Astrocyte (in vitro differentiated cells and primary cell): ENCODE measurements around the gene PARG. TPM values are rescaled to one million over a fixed set of nuclear protein-coding genes. Genes with fewer than 3 reads are reported as not detected.
A peak's percentile ranks its signal among the peaks of the same experiment; 100 is the strongest.
"Not testable (repeated sequence)": the region's sequence is repeated elsewhere in the genome, so short reads cannot be mapped to it uniquely, and the experiment has no call there.

Experiments
- DNase-seq: peaks from one replicate; pipeline ENCODE4 v3.0.0-alpha.2; 2010; ENCODE audit warnings: low read depth
- FAIRE-seq: peaks from 2 replicates; lab custom pipeline; 2011; peaks lifted over from hg19 to GRCh38; lab: Jason Lieb, UNC
- H2AFZ ChIP-seq: 2 replicates; pipeline ENCODE4 v1.6.0; 2012; ENCODE audit warnings: low read depth, low read length, inconsistent platforms
- H3K27ac ChIP-seq: 2 replicates; pipeline ENCODE4 v1.5.1; 2011; ENCODE audit warnings: low read depth, low read length, inconsistent platforms
- H3K27me3 ChIP-seq: 2 replicates; pipeline ENCODE4 v1.6.0; 2011; ENCODE audit warnings: low read length, inconsistent platforms; ENCODE audit not compliant: insufficient read depth
- H3K36me3 ChIP-seq: 2 replicates; pipeline ENCODE4 v1.5.1; 2011; ENCODE audit warnings: low read length, inconsistent platforms; ENCODE audit not compliant: insufficient read depth
- H3K4me1 ChIP-seq: 2 replicates; pipeline ENCODE4 v1.5.1; 2011; ENCODE audit warnings: low read length, inconsistent platforms; ENCODE audit not compliant: insufficient read depth
- H3K4me2 ChIP-seq: 2 replicates; pipeline ENCODE4 v1.6.0; 2012; ENCODE audit warnings: low read length, inconsistent platforms
- H3K4me3 ChIP-seq: 2 replicates; pipeline ENCODE4 v1.5.1; 2011; ENCODE audit warnings: low read depth, mild to moderate bottlenecking, low read length, inconsistent platforms; ENCODE audit not compliant: insufficient read depth
- H3K79me2 ChIP-seq: 2 replicates; pipeline ENCODE4 v1.6.0; 2012; ENCODE audit warnings: mild to moderate bottlenecking, low read length, inconsistent platforms; ENCODE audit not compliant: insufficient read depth
- H3K9ac ChIP-seq: 2 replicates; pipeline ENCODE4 v1.6.0; 2012; ENCODE audit warnings: mild to moderate bottlenecking, low read length, inconsistent platforms
- H3K9me3 ChIP-seq: 2 replicates; pipeline ENCODE4 v1.5.1; 2012; ENCODE audit warnings: low read depth, mild to moderate bottlenecking, low read length, inconsistent platforms; ENCODE audit not compliant: insufficient read depth
- H4K20me1 ChIP-seq: 2 replicates; pipeline ENCODE4 v1.6.0; 2012; ENCODE audit warnings: low read length, inconsistent platforms; ENCODE audit not compliant: insufficient read depth
- H3K27ac Mint-ChIP-seq: one replicate; pipeline ENCODE4 v1.8.0; 2021; ENCODE audit warnings: mild to moderate bottlenecking, mixed read lengths; ENCODE audit not compliant: unreplicated experiment
- H3K27me3 Mint-ChIP-seq: one replicate; pipeline ENCODE4 v1.8.0; 2021; ENCODE audit warnings: low read depth, mixed read lengths; ENCODE audit not compliant: unreplicated experiment
- H3K36me3 Mint-ChIP-seq: one replicate; pipeline ENCODE4 v1.8.0; 2021; ENCODE audit warnings: low read depth, mixed read lengths; ENCODE audit not compliant: unreplicated experiment
- H3K4me1 Mint-ChIP-seq: one replicate; pipeline ENCODE4 v1.8.0; 2021; ENCODE audit warnings: low read depth, mixed read lengths; ENCODE audit not compliant: unreplicated experiment
- H3K4me3 Mint-ChIP-seq: one replicate; pipeline ENCODE4 v1.8.0; 2021; ENCODE audit warnings: mild to moderate bottlenecking, moderate library complexity, mixed read lengths; ENCODE audit not compliant: unreplicated experiment
- H3K9me3 Mint-ChIP-seq: one replicate; pipeline ENCODE4 v1.8.0; 2021; ENCODE audit warnings: mild to moderate bottlenecking, mixed read lengths; ENCODE audit not compliant: unreplicated experiment
- total RNA-seq: library from RNA; stranded (reverse); gene quantifications from 2 replicates; pipeline ENCODE4 v1.2.1, GENCODE V29; 2021

The PARG gene
- total RNA-seq, 1 donor from 2014 or later, result 37.7 TPM

- not testable (repeated sequence) for FAIRE-seq, H3K9me3 Mint-ChIP-seq, H3K36me3 Mint-ChIP-seq, H3K9me3 ChIP-seq, H3K27me3 Mint-ChIP-seq, H3K36me3 ChIP-seq, H3K4me1 ChIP-seq, H3K27me3 ChIP-seq, H4K20me1 ChIP-seq
- peak; percentile 10 for DNase-seq
- H3K4me2 ChIP-seq, result peak overlapping the region; percentile 94
- H3K27ac ChIP-seq, result peak overlapping the region; percentile 84
- peaks cover 59% of the 10 kb centered on the region for H3K79me2 ChIP-seq
- Mint-ChIP-seq H3K4me1 (peaks cover 16% of the 10 kb centered on the region), H3K27ac (peak overlapping the region; percentile 99), H3K4me3 (peak overlapping the region; percentile 100)
- H2AFZ ChIP-seq, result peak overlapping the region; percentile 86
- H3K4me3 ChIP-seq, result peak overlapping the region; percentile 85
- H3K9ac ChIP-seq, result peak overlapping the region; percentile 97
Measured at GRCh38 chr10:49942339-49942705, 495 bp upstream of the PARG start.

- not testable (repeated sequence) for H3K27ac Mint-ChIP-seq, H3K27ac ChIP-seq, H3K36me3 Mint-ChIP-seq, H3K9ac ChIP-seq, H3K4me1 ChIP-seq, H4K20me1 ChIP-seq, H3K9me3 ChIP-seq, H3K4me2 ChIP-seq, H3K27me3 ChIP-seq, H3K79me2 ChIP-seq, H3K27me3 Mint-ChIP-seq, H3K4me3 ChIP-seq, H3K36me3 ChIP-seq, FAIRE-seq, DNase-seq, H2AFZ ChIP-seq, H3K4me3 Mint-ChIP-seq, H3K4me1 Mint-ChIP-seq, H3K9me3 Mint-ChIP-seq
Measured at GRCh38 chr10:49931959-49932728, 9.7 kb downstream of the PARG start.

DNA sequence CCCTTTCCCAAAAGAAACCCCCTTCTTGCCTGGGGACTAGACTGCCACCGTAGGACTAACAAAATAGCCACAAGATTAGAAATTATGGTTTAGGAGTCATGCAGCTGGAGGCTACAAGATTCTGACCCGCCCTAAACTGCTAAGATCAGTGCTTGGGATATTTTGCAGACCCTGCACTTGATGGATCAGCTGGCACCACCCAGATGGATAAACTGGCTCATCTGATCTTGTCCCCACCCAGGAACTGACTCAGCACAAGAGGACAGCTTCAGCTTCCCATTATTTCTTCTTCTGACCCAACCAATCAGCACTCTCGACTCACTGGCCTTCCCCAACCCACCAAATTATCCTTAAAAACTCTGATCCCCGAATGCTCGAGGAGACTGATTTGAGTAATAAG is 10.6 kb downstream of the PARG start:
- FAIRE-seq, H4K20me1 ChIP-seq, H3K27me3 Mint-ChIP-seq, H3K4me2 ChIP-seq, H3K27me3 ChIP-seq, H3K4me3 Mint-ChIP-seq, H3K36me3 ChIP-seq, H3K27ac ChIP-seq, H3K27ac Mint-ChIP-seq, DNase-seq, H3K36me3 Mint-ChIP-seq, H3K4me1 ChIP-seq, H2AFZ ChIP-seq, H3K4me3 ChIP-seq, H3K79me2 ChIP-seq, H3K9me3 ChIP-seq, H3K4me1 Mint-ChIP-seq, H3K9ac ChIP-seq, H3K9me3 Mint-ChIP-seq: not testable (repeated sequence)

DNA sequence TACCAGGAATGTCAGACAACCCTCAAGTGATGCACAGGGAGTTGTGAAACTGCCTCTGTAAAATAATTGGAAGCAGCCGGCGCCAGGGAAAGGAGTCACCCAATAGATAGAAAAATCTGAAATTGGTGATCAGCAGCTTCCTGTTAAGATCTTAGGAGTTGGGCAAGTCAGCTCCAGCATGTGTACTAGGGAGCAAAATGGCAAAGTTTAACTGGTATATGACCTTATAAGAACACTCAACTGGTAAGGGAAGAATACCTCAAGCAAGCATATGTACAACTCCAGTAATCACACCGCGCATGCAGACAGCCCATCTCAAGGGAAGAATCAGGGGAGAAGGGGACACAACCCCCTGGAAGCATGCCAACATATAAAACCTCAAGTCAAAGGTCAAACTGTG is 18.3 kb downstream of the PARG start:
- H3K9ac ChIP-seq, H3K4me1 Mint-ChIP-seq, H3K27ac Mint-ChIP-seq, H3K36me3 Mint-ChIP-seq, FAIRE-seq, H3K4me1 ChIP-seq, DNase-seq, H3K27ac ChIP-seq, H3K9me3 Mint-ChIP-seq, H3K4me3 Mint-ChIP-seq, H3K27me3 Mint-ChIP-seq, H3K36me3 ChIP-seq, H3K79me2 ChIP-seq, H2AFZ ChIP-seq, H3K27me3 ChIP-seq, H3K4me3 ChIP-seq, H3K9me3 ChIP-seq, H4K20me1 ChIP-seq, H3K4me2 ChIP-seq: not testable (repeated sequence)

DNA sequence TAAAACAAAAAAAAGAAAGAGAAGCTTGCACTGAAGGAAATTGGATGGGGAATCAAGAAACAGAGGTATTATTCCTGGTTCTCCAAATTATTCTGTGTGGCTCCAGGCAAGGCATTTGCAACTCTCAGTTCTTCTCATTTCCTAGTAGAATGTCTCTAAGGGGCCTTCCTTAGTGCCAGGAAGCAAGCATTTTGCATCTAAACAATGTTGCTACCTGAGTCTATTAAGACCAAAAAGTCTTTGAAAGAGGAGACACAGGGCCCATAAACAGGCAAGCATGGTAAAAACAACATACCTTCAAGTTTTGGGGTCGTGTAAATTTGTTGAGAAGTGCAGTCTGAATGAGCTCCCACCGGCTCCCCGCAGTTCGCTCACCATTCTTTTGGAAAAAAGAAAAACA is 19.8 kb downstream of the PARG start:
- H3K9ac ChIP-seq, H3K27ac ChIP-seq, H3K9me3 Mint-ChIP-seq, H3K4me3 ChIP-seq, H3K4me3 Mint-ChIP-seq, H3K4me2 ChIP-seq, H2AFZ ChIP-seq, H3K79me2 ChIP-seq, H3K36me3 Mint-ChIP-seq, FAIRE-seq, H3K4me1 Mint-ChIP-seq, H3K9me3 ChIP-seq, DNase-seq, H3K36me3 ChIP-seq, H4K20me1 ChIP-seq, H3K27me3 Mint-ChIP-seq, H3K27ac Mint-ChIP-seq, H3K27me3 ChIP-seq, H3K4me1 ChIP-seq: not testable (repeated sequence)

- H3K27ac ChIP-seq, H3K4me3 ChIP-seq, H3K4me2 ChIP-seq, H4K20me1 ChIP-seq, H3K27me3 ChIP-seq, H3K9me3 Mint-ChIP-seq, H3K4me1 ChIP-seq, H2AFZ ChIP-seq, H3K4me1 Mint-ChIP-seq, FAIRE-seq, H3K9ac ChIP-seq, H3K36me3 ChIP-seq, H3K9me3 ChIP-seq, DNase-seq, H3K36me3 Mint-ChIP-seq, H3K4me3 Mint-ChIP-seq, H3K27me3 Mint-ChIP-seq, H3K27ac Mint-ChIP-seq, H3K79me2 ChIP-seq: not testable (repeated sequence)
Measured at GRCh38 chr10:49917927-49918326, 23.9 kb downstream of the PARG start.
